GM12878 (cell line): ENCODE results near the gene NUAK2. TPM values are rescaled to one million over a fixed set of nuclear protein-coding genes. Genes with fewer than 3 reads are reported as not detected.

Experiments
- ATF7 ChIP-seq: fragments of 450-650 bp; IDR thresholded peaks from 2 replicates; pipeline ENCODE4 v1.6.1; 2016; ENCODE audit warnings: low read depth, mild to moderate bottlenecking
- BHLHE40 ChIP-seq, 2 experiments: fragments of 450-650 bp in 1 of 2; IDR thresholded peaks; 2 replicates each; pipeline ENCODE4 v1.6.1; 2011 to 2017; ENCODE audit warnings: low read depth in 2 of 2, borderline replicate concordance in 1 of 2, improper control_type of control experiment in 1 of 2, low read length in 1 of 2, mild to moderate bottlenecking in 1 of 2
- CBFB ChIP-seq: IDR thresholded peaks from 2 replicates; pipeline ENCODE4 v1.6.1; 2016; ENCODE audit warnings: antibody characterized with exemption, low read depth
- CEBPB ChIP-seq, 2 experiments: fragments of 150-350 bp in 1 of 2; IDR thresholded peaks; 2 replicates each; pipeline ENCODE4 v1.6.1; 2012 to 2014; ENCODE audit warnings: low read depth in 2 of 2, low read length in 2 of 2, borderline replicate concordance in 1 of 2, inconsistent platforms in 1 of 2
- EED ChIP-seq: sonication (generic); IDR thresholded peaks from 2 replicates; pipeline ENCODE4 v1.6.1; 2016; ENCODE audit warnings: antibody characterized with exemption, low read depth
- ETV6 ChIP-seq, 2 experiments: fragments of 450-650 bp in 1 of 2; IDR thresholded peaks in 1 of 2; conservative IDR thresholded peaks in 1 of 2; 2 replicates each; pipeline ENCODE4 v1.6.1; 2014; ENCODE audit warnings: antibody characterized with exemption in 1 of 2, borderline replicate concordance in 1 of 2, low read depth in 1 of 2, mild to moderate bottlenecking in 1 of 2, moderate library complexity in 1 of 2
- FOXM1 ChIP-seq: IDR thresholded peaks from 2 replicates; pipeline ENCODE4 v1.6.1; 2012; ENCODE audit warnings: low read depth, mild to moderate bottlenecking, inconsistent platforms, low read length, moderate library complexity
- GATAD2B ChIP-seq: fragments of 450-650 bp; conservative IDR thresholded peaks from 2 replicates; pipeline ENCODE4 v1.6.1; 2017; ENCODE audit warnings: low read depth, mild to moderate bottlenecking, moderate library complexity
- IRF4 ChIP-seq: IDR thresholded peaks from 2 replicates; pipeline ENCODE4 v1.6.1; 2011; ENCODE audit warnings: low read depth, low read length
- MTA2 ChIP-seq: fragments of 450-650 bp; IDR thresholded peaks from 2 replicates; pipeline ENCODE4 v1.6.1; 2016; ENCODE audit warnings: low read depth, mild to moderate bottlenecking, moderate library complexity
- MXI1 ChIP-seq: fragments of 150-350 bp; IDR thresholded peaks from 2 replicates; pipeline ENCODE4 v1.6.1; 2011; ENCODE audit warnings: low read depth, mild to moderate bottlenecking, inconsistent platforms, low read length, improper control_type of control experiment
- NFIC ChIP-seq: IDR thresholded peaks from 2 replicates; pipeline ENCODE4 v1.6.1; 2012; ENCODE audit warnings: low read depth, mild to moderate bottlenecking, inconsistent platforms, low read length, moderate library complexity
- NFXL1 ChIP-seq: fragments of 450-650 bp; IDR thresholded peaks from 2 replicates; pipeline ENCODE4 v1.6.1; 2017; ENCODE audit warnings: antibody characterized with exemption, mild to moderate bottlenecking, borderline replicate concordance
- NR2F1 ChIP-seq: fragments of 450-650 bp; conservative IDR thresholded peaks from 2 replicates; pipeline ENCODE4 v1.6.1; 2017; ENCODE audit warnings: mild to moderate bottlenecking
- POU2F2 ChIP-seq: IDR thresholded peaks from 3 replicates; pipeline ENCODE4 v1.6.1; 2011; ENCODE audit warnings: low read depth, mild to moderate bottlenecking, low read length, borderline replicate concordance
- RELA ChIP-seq: fragments of 450-650 bp; IDR thresholded peaks from 2 replicates; pipeline ENCODE4 v1.8.0; 2014; ENCODE audit warnings: borderline replicate concordance; ENCODE audit not compliant: partially characterized antibody
- SMAD5 ChIP-seq: IDR thresholded peaks from 2 replicates; pipeline ENCODE4 v1.6.1; 2016; ENCODE audit warnings: antibody characterized with exemption, low read depth
- TCF12 ChIP-seq: IDR thresholded peaks from 2 replicates; pipeline ENCODE4 v1.6.1; 2011; ENCODE audit warnings: low read depth, mild to moderate bottlenecking, low read length
- ZNF217 ChIP-seq: fragments of 450-650 bp; IDR thresholded peaks from 2 replicates; pipeline ENCODE4 v1.6.1; 2017; ENCODE audit warnings: antibody characterized with exemption, mild to moderate bottlenecking
- ZNF24 ChIP-seq: fragments of 450-650 bp; IDR thresholded peaks from 2 replicates; pipeline ENCODE4 v1.6.1; 2017; ENCODE audit warnings: antibody characterized with exemption, mild to moderate bottlenecking
- ZZZ3 ChIP-seq: IDR thresholded peaks from 2 replicates; pipeline ENCODE4 v1.6.1; 2011; ENCODE audit warnings: low read depth; ENCODE audit not compliant: control insufficient read depth, insufficient read length
- polyA plus RNA-seq, 11 experiments: library from polyadenylated mRNA; depleted of rRNA in 4 of 11; unstranded in 6 of 11; stranded (reverse) in 5 of 11; fragments of >200 nt; fragmentation: Nextera tagmentation in 4 of 11; fragmentation: Illumina TruSeq in 1 of 11; extraction: Ambion mirVana in 4 of 11; extraction: Trizol in 1 of 11; gene quantifications; 1 replicate in 1 of 11; 2 replicates in 10 of 11; pipeline versions ENCODE4 v1.2.1 to v1.2.3, GENCODE V29; 2011 to 2016; ENCODE audit warnings: inconsistent platforms in 2 of 11, missing spikeins in 2 of 11, low read depth in 1 of 11
- total RNA-seq, 4 experiments: library from RNA; depleted of rRNA in 3 of 4; stranded (reverse); fragments of >200 nt in 3 of 4; fragmentation: Illumina TruSeq in 1 of 4; extraction: Trizol in 1 of 4; gene quantifications; 2 replicates each; pipeline versions ENCODE4 v1.2.1 to v1.2.3, GENCODE V29; 2013 to 2021
- TF ChIP-seq, protein P1 (sequence below): IDR thresholded peaks from 2 replicates; pipeline ENCODE4 v1.6.1; 2011; ENCODE audit warnings: borderline replicate concordance, low read depth, mild to moderate bottlenecking, moderate library complexity, mixed read lengths, low read length; ENCODE audit not compliant: insufficient read depth; ENCODE audit errors: extremely low read length
- TF ChIP-seq, protein P2 (sequence below): fragments of 450-650 bp; IDR thresholded peaks from 2 replicates; pipeline ENCODE4 v1.6.1; 2016; ENCODE audit warnings: mild to moderate bottlenecking
- TF ChIP-seq, protein P3 (sequence below): IDR thresholded peaks from 2 replicates; pipeline ENCODE4 v1.6.1; 2012; ENCODE audit warnings: mild to moderate bottlenecking, low read depth, low read length
- TF ChIP-seq, protein P4 (sequence below): IDR thresholded peaks from 2 replicates; pipeline ENCODE4 v1.6.1; 2011; ENCODE audit warnings: low read depth, low read length, improper control_type of control experiment, borderline replicate concordance

NUAK2 gene
- total and polyA plus RNA-seq, 10 of the 15 experiments (the other 5 are each of a cell fraction or from before 2014, with no cell fraction given) = 0.27 to 3.0 (median 1.2) TPM

DNA sequence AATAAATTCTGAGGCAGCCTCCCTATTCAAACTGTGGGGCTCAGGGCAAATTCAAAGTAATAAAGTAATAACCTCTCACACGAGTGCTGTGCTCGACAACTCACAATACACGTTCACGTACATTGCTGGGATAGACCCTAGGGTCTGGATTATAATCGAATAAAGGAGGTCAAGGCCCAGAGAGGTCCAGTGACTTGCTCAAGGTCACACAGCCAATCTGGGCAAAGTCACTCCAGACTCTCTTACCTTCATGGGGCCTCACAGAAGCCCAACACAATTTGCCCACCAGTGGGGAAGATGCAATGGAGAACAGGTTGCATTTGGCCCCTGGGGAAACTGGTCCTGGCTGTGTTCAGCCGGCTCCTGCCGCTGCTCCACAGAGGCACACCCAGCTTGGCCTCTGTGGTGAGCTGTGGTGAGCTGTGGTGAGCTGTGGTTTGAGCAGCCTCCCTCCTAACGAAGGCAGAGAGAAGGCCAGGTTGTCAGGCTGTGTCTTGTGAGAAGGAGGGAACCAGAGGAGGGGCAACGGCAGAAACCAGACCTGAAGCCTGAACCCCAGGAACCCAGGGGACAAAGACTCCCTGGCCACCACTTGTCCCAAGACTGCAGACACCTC is 35.1 kb downstream of the NUAK2 start (continued):
- TF ChIP-seq GATAD2B = no peak; the same call in 1 of the 2 replicates
- peak; percentile 76 for TF ChIP-seq NFIC
- peak; percentile 74; the same call in 1 of the 2 replicates for TF ChIP-seq ZNF217
- peak; percentile 89 for TF ChIP-seq MTA2
- TF ChIP-seq RELA = no peak
- TF ChIP-seq ZNF24 = 0 out of 2 replicates have a peak, but pooled peaks have one; percentile 44
- TF ChIP-seq CEBPB (IDR thresholded peaks at IDR 0.05; ENCODE audit: borderline replicate concordance in 1 of 2, low read depth in 2 of 2, low read length in 2 of 2) = no peak
- TF ChIP-seq, protein P1, sequence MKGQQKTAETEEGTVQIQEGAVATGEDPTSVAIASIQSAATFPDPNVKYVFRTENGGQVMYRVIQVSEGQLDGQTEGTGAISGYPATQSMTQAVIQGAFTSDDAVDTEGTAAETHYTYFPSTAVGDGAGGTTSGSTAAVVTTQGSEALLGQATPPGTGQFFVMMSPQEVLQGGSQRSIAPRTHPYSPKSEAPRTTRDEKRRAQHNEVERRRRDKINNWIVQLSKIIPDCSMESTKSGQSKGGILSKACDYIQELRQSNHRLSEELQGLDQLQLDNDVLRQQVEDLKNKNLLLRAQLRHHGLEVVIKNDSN = no peak
- TF ChIP-seq ZZZ3 = no peak
- TF ChIP-seq, protein P2, sequence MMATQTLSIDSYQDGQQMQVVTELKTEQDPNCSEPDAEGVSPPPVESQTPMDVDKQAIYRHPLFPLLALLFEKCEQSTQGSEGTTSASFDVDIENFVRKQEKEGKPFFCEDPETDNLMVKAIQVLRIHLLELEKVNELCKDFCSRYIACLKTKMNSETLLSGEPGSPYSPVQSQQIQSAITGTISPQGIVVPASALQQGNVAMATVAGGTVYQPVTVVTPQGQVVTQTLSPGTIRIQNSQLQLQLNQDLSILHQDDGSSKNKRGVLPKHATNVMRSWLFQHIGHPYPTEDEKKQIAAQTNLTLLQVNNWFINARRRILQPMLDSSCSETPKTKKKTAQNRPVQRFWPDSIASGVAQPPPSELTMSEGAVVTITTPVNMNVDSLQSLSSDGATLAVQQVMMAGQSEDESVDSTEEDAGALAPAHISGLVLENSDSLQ = peak; percentile 17; the same call in 1 of the 2 replicates
- TF ChIP-seq NFXL1 = peak; percentile 90
- TF ChIP-seq, protein P3, sequence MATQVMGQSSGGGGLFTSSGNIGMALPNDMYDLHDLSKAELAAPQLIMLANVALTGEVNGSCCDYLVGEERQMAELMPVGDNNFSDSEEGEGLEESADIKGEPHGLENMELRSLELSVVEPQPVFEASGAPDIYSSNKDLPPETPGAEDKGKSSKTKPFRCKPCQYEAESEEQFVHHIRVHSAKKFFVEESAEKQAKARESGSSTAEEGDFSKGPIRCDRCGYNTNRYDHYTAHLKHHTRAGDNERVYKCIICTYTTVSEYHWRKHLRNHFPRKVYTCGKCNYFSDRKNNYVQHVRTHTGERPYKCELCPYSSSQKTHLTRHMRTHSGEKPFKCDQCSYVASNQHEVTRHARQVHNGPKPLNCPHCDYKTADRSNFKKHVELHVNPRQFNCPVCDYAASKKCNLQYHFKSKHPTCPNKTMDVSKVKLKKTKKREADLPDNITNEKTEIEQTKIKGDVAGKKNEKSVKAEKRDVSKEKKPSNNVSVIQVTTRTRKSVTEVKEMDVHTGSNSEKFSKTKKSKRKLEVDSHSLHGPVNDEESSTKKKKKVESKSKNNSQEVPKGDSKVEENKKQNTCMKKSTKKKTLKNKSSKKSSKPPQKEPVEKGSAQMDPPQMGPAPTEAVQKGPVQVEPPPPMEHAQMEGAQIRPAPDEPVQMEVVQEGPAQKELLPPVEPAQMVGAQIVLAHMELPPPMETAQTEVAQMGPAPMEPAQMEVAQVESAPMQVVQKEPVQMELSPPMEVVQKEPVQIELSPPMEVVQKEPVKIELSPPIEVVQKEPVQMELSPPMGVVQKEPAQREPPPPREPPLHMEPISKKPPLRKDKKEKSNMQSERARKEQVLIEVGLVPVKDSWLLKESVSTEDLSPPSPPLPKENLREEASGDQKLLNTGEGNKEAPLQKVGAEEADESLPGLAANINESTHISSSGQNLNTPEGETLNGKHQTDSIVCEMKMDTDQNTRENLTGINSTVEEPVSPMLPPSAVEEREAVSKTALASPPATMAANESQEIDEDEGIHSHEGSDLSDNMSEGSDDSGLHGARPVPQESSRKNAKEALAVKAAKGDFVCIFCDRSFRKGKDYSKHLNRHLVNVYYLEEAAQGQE = no peak
- TF ChIP-seq ETV6 (conservative IDR thresholded peaks at IDR 0.05 in 1 of 2, IDR thresholded peaks at IDR 0.05 in 1 of 2; ENCODE audit: borderline replicate concordance in 1 of 2, low read depth in 1 of 2) = peak in 1 of 2 experiments; percentile 31; a peak in 1 of 4 replicates
- peak; percentile 36; the same call in 1 of the 2 replicates for TF ChIP-seq ATF7
- peak; percentile 88 for TF ChIP-seq TCF12
- peak; percentile 55; the same call in 1 of the 2 replicates for TF ChIP-seq MXI1
- TF ChIP-seq POU2F2 = peak; percentile 89
- TF ChIP-seq FOXM1 = peak; percentile 70; the same call in 1 of the 2 replicates
- TF ChIP-seq IRF4 = peak; percentile 60; the same call in 1 of the 2 replicates
- TF ChIP-seq CBFB = peak; percentile 99
- TF ChIP-seq, protein P4, sequence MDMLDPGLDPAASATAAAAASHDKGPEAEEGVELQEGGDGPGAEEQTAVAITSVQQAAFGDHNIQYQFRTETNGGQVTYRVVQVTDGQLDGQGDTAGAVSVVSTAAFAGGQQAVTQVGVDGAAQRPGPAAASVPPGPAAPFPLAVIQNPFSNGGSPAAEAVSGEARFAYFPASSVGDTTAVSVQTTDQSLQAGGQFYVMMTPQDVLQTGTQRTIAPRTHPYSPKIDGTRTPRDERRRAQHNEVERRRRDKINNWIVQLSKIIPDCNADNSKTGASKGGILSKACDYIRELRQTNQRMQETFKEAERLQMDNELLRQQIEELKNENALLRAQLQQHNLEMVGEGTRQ = no peak
- no peak for TF ChIP-seq SMAD5
- peak; percentile 99 for TF ChIP-seq NR2F1
- peak; percentile 94 to 96 for TF ChIP-seq BHLHE40 (IDR thresholded peaks at IDR 0.05; ENCODE audit: borderline replicate concordance in 1 of 2, low read depth in 2 of 2, low read length in 1 of 2)
- TF ChIP-seq EED = peak; percentile 93
